ENCODE measurements around the gene FTO.

Gene FTO

GRCh38 chr16:53712065-53712464 is 8.1 kb downstream of the FTO start:
- no peak for DNase-seq

- no peak for DNase-seq
Observed at GRCh38 chr16:53713403-53714204, 9.6 kb downstream of the FTO start.

GRCh38 chr16:53714205-53715022 is 10.5 kb downstream of the FTO start:
- no peak for DNase-seq

- no peak for DNase-seq
Observed at GRCh38 chr16:53715023-53715384, 11.0 kb downstream of the FTO start.

- no peak for DNase-seq
Observed at GRCh38 chr16:53717577-53717976, 13.6 kb downstream of the FTO start.

- DNase-seq: no peak
Observed at GRCh38 chr16:53721017-53721416, 17.1 kb downstream of the FTO start.

GRCh38 chr16:53726625-53727024 is 22.7 kb downstream of the FTO start:
- DNase-seq: no peak

GRCh38 chr16:53730693-53731092 is 26.7 kb downstream of the FTO start:
- DNase-seq: no peak

GRCh38 chr16:53732296-53732929 is 28.5 kb downstream of the FTO start:
- no peak for DNase-seq

- DNase-seq: no peak
Observed at GRCh38 chr16:53734908-53735307, 31.0 kb downstream of the FTO start.

GRCh38 chr16:53736297-53736696 is 32.3 kb downstream of the FTO start:
- no peak for DNase-seq

GRCh38 chr16:53737552-53737951 is 33.6 kb downstream of the FTO start:
- no peak for DNase-seq

- DNase-seq: no peak
Observed at GRCh38 chr16:53740476-53740875, 36.5 kb downstream of the FTO start.

- DNase-seq: no peak
Observed at GRCh38 chr16:53740933-53741531, 37.1 kb downstream of the FTO start.

- no peak for DNase-seq
Observed at GRCh38 chr16:53741546-53741945, 37.6 kb downstream of the FTO start.

GRCh38 chr16:53743149-53743566 is 39.2 kb downstream of the FTO start:
- DNase-seq: no peak

- no peak for DNase-seq
Observed at GRCh38 chr16:53744449-53744848, 40.5 kb downstream of the FTO start.

GRCh38 chr16:53745086-53745485 is 41.1 kb downstream of the FTO start:
- no peak for DNase-seq

- no peak for DNase-seq
Observed at GRCh38 chr16:53745753-53746266, 41.9 kb downstream of the FTO start.

GRCh38 chr16:53752560-53752959 is 48.6 kb downstream of the FTO start:
- DNase-seq: no peak

GRCh38 chr16:53753431-53753830 is 49.5 kb downstream of the FTO start:
- no peak for DNase-seq

GRCh38 chr16:53755026-53755910 is 51.3 kb downstream of the FTO start:
- no peak for DNase-seq
